Measurements from ENCODE around the gene HTT-AS.
A peak's percentile ranks its signal among the peaks of the same experiment; 100 is the strongest.
"Not testable (repeated sequence)": the region's sequence is repeated elsewhere in the genome, so short reads cannot be mapped to it uniquely, and the experiment has no call there.

The HTT-AS gene

DNA sequence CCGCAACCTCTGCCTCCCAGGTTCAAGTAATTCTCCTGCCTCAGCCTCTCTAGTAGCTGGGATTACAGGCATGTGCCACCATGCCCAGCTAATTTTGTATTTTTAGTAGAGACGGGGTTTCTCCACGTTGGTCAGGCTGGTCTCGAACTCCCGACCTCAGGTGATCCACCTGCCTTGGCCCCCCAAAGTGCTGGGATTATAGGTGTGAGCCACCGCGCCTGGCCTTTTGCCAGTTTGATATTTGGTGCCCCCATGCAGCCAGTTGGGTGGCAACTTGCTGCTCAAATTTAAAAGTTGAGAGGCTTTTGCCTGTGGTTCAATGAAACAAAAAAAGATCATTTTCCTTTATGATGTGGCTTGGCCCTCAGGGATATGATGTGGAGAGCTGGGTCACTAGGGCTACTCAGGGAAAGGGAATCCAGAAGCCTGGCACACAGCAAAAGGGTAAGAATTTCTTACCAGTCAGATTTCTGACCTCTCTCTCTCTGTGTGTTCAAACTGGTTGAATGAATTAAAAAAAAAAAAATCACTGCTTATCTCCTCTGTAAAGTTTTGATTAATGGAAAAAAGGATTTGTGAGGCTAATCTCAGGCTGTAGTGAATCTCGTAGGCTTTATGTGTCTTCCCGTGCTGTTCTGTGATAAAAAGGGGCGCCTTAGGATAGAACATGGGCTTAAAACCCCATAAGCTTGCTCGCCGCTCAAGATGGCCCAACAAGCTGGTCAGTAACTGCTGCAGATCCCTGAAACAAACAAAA is 23.0 kb downstream of the HTT-AS start:
- not testable (repeated sequence) for DNase-seq (ENCODE audit: low spot score)

- DNase-seq (ENCODE audit: low spot score) = no peak
Observed at GRCh38 chr4:3047464-3048286, 26.7 kb downstream of the HTT-AS start.

- no peak for DNase-seq (ENCODE audit: low spot score)
Observed at GRCh38 chr4:3046623-3047022, 27.7 kb downstream of the HTT-AS start.

- no peak for DNase-seq (ENCODE audit: low spot score)
Observed at GRCh38 chr4:3046162-3046561, 28.2 kb downstream of the HTT-AS start.

DNA sequence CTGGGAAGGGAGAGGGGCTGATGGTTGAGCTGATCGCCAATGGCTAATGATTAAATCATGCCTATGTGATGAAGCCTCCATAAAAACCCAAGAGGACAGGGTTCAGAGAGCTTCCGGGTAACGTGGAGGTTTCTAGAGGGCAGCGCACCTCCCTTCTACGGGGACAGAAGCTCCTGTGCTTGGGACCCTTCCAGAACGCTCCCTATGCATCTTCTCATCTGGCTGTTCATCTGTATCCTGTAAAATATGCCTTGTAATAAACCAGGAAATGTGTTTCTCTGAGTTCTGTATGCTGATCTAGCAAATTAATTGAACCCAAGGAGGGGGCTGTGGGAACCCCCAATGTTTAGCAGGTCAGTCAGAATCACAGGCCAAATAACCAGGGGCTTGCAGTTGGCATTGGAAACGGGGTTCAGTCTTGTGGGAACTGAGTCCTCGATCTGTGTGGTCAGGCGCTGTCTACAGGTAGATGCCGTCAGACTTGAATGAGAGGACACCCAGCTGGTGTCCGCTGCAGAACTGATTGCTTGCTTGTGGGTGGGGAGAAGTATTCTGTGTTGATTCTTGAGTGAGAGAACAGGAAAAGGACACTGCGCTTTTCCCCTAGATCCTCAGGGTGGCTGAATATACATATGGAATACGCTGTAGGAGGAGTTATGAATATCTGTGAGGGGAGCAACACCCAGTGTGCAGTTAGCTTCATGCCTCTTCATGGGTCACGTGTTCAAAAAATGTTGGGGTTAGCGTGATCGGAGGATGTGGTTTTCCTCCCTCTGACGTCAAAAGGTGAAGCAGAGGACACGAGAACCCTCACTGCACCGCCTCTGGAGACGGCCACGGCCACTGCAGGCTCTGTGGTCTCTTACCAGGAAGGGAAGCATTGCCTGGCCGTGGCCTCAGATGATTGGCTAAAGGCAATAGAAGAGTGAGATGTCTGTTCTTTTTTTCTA is 29.2 kb downstream of the HTT-AS start:
- DNase-seq (ENCODE audit: low spot score) = no peak

GRCh38 chr4:3043282-3044020 is 30.9 kb downstream of the HTT-AS start:
- no peak for DNase-seq (ENCODE audit: low spot score)

- no peak for DNase-seq (ENCODE audit: low spot score)
Observed at GRCh38 chr4:3042226-3042625, 32.1 kb downstream of the HTT-AS start.

DNA sequence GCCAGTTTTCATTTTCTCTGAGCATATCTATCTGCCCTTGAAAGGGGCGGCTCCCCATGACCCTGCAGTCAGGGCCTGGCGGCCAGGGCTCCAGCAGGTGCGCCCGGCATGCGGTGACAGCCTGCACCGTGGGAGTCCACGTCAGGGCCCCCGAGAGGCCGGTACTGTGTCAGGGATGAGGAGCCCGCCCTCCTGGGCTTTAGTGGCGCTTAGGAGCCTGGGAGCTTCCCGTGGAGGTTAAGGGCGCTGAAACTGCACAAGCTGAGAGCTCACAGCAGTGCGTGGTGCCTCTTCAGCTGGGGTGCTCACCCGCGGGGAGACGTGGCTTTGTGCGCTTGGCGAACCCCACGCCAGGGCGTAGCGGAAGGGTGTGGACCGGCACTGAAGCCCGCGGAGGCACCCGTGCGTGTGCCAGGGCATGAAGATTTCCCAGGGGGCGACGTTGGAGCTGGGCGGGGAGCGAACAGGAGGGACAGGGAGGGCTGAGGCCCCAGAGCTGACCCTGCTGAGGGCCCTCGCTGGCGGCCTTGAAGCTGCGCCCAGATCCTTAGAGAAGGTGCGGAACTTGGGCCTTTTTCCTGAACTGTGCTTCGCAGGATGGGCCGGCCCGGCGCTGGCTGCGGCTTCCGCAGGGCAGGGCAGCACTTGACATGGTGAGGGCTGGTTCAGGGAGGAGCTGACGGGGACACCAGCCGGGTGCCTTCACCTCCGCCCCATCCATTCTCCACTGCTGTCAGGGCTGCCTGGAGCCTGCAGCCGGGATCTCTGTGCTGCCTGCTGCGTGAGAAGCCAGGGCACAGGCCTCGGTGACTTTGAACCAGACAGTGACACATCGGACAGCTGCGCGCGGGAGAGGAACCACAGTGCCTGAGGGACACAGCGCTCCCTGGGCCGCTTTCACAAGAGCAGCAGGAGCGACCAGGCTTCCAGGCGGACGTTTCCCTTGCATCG is 32.9 kb downstream of the HTT-AS start:
- DNase-seq (ENCODE audit: low spot score) = peak; percentile 78

GRCh38 chr4:3040452-3041191 is 33.7 kb downstream of the HTT-AS start:
- no peak for DNase-seq (ENCODE audit: low spot score)

DNA sequence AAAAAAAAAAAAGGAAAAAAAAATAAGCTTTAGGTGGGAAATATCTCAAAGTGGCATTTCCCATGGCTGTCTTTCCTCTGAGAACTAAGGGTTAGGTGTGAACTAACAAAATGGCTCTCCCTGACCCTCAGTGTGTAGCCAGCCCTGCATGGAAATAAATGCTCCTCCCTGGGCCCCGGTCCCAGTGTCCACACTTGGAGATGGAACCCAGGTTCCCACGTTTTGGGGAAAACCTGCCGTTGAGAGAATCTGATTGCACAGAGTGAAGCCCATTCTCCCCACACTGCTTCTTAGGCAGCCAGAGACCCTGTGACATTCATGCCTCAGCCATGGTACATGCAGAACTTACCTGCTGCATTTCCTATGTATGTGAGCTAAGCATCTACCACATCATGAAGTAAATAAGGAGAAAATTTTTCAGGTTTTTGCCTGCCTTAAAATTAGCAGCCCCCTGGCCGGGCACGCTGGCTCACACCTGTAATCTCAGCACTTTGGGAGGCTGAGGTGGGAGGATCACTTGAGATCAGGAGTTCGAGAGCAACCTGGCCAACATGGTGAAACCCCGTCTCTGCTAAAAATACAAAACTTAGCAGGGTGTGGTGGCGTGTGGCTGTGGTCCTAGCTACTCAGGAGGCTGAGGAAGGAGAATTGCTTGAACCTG is 34.5 kb downstream of the HTT-AS start:
- no peak for DNase-seq (ENCODE audit: low spot score)

DNA sequence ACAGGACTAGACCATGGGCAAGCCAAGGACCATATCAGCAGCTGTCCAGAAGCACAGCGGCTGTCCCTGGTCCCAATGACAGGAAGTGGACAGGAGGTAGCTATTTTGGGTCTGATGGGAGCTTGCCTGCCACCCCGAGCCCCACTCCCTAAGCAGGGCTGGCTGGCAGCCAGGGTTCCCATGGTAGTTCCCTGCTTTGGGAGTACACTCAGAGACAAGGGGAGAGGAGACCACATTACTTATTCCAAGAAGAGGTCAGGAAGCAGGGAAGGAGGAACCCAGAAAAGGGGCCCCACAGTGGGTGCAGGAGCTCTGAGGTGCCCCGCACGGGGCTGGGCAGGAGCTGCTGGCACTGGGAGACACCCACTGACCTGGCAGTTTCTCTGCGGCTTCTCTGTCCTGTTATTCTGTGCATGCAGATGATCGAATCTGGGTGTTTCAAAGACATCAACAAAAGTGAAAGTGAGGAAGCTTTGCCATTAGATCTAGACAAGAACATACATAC is 36.3 kb downstream of the HTT-AS start:
- no peak for DNase-seq (ENCODE audit: low spot score)

GRCh38 chr4:3036131-3036952 is 38.0 kb downstream of the HTT-AS start:
- DNase-seq (ENCODE audit: low spot score) = no peak

GRCh38 chr4:3035674-3036073 is 38.7 kb downstream of the HTT-AS start:
- DNase-seq (ENCODE audit: low spot score) = no peak

GRCh38 chr4:3035249-3035648 is 39.1 kb downstream of the HTT-AS start:
- no peak for DNase-seq (ENCODE audit: low spot score)

- no peak for DNase-seq (ENCODE audit: low spot score)
Observed at GRCh38 chr4:3034231-3034630, 40.1 kb downstream of the HTT-AS start.

- no peak for DNase-seq (ENCODE audit: low spot score)
Observed at GRCh38 chr4:3031357-3032082, 42.8 kb downstream of the HTT-AS start.

Measured in AG08396 (cell line).